Body of pancreas (tissue), 4 donors: ENCODE data around the gene TCF12.

Experiments used
- POLR2A ChIP-seq, 3 donors: fragments of 450-650 bp; IDR thresholded peaks; one replicate each; pipeline ENCODE4 v1.6.1; 2016; ENCODE audit warnings: antibody characterized with exemption in 3 of 3, mild to moderate bottlenecking in 2 of 3
- TF ChIP-seq, protein P1 (sequence below), 7 experiments: fragments of 450-650 bp in 4 of 7; fragments of 200-600 bp in 3 of 7; sonication (generic) in 3 of 7; IDR thresholded peaks; one replicate each; pipeline ENCODE4 v1.5.1; 2016 to 2019; ENCODE audit warnings: antibody characterized with exemption in 7 of 7

- TF ChIP-seq, protein P1, sequence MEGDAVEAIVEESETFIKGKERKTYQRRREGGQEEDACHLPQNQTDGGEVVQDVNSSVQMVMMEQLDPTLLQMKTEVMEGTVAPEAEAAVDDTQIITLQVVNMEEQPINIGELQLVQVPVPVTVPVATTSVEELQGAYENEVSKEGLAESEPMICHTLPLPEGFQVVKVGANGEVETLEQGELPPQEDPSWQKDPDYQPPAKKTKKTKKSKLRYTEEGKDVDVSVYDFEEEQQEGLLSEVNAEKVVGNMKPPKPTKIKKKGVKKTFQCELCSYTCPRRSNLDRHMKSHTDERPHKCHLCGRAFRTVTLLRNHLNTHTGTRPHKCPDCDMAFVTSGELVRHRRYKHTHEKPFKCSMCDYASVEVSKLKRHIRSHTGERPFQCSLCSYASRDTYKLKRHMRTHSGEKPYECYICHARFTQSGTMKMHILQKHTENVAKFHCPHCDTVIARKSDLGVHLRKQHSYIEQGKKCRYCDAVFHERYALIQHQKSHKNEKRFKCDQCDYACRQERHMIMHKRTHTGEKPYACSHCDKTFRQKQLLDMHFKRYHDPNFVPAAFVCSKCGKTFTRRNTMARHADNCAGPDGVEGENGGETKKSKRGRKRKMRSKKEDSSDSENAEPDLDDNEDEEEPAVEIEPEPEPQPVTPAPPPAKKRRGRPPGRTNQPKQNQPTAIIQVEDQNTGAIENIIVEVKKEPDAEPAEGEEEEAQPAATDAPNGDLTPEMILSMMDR (IDR thresholded peaks at IDR 0.05), result no peak
- no peak for TF ChIP-seq POLR2A (IDR thresholded peaks at IDR 0.05)
Measured at GRCh38 chr15:57025264-57025926, 107.0 kb downstream of the TCF12 start.
